Measurements from ENCODE around the gene PBX1.

The PBX1 gene

DNA sequence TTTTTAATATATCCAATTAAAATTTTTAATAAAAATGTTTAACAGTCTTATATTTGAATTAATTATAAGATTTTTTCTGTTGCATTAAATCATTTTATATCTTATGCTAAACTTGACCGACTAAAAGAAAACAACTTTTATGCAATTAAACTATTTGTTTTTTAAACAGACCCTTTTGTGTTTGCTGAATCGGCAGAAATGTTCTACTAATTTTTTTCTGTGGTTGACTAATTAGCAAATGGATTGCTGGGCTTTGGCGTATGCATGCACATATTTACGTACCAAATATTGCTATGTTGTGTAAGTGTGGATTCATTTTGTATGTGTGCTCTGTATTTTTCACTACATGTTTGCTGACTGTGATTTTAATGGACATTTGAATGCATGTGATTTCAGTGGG lies 174.8 kb downstream of the PBX1 start:
- DNase-seq, result no peak
- Histone ChIP-seq H3K9me3 (replicated peaks; ENCODE audit: insufficient read depth, low read length) (no peaks in the 10 kb centered on the region), H3K9me2 (replicated peaks; ENCODE audit: insufficient read depth, low read length) (no peaks in the 10 kb centered on the region), H3K27me3 (replicated peaks; ENCODE audit: insufficient read depth, low read length) (no peaks in the 10 kb centered on the region), H3K79me2 (ENCODE audit: low read length) (no peaks in the 10 kb centered on the region), H3K9ac (ENCODE audit: low read length) (no peak overlapping the region), H4K20me1 (ENCODE audit: insufficient read depth, low read length) (no peaks in the 10 kb centered on the region), H3F3A (ENCODE audit: insufficient read depth, low read length) (no peaks in the 10 kb centered on the region), H3K4me1 (ENCODE audit: low read length) (no peaks in the 10 kb centered on the region), H3K36me3 (replicated peaks; ENCODE audit: insufficient read depth, low read length) (no peaks in the 10 kb centered on the region), H3K4me2 (ENCODE audit: low read depth, low read length) (no peak overlapping the region), H3K4me3 (ENCODE audit: low read length) (no peak overlapping the region), H2AFZ (ENCODE audit: low read length) (no peak overlapping the region), H3K27ac (ENCODE audit: low read length) (no peak overlapping the region)
- no peak for TF ChIP-seq EZH2phosphoT487 (IDR thresholded peaks at IDR 0.05; ENCODE audit: low read length)
- TF ChIP-seq CTCF (IDR thresholded peaks at IDR 0.05; ENCODE audit: low read length), result no peak
- no peak for TF ChIP-seq EZH2 (optimal IDR thresholded peaks at IDR 0.05; ENCODE audit: low read depth, low read length)

- H3K4me3 ChIP-seq (ENCODE audit: low read length), result no peak overlapping the region
- no peaks in the 10 kb centered on the region for H4K20me1 ChIP-seq (ENCODE audit: insufficient read depth, low read length)
Observed at GRCh38 chr1:164735315-164736052, 176.5 kb downstream of the PBX1 start.

GRCh38 chr1:164736137-164736536 lies 177.2 kb downstream of the PBX1 start:
- no peaks in the 10 kb centered on the region for H3K36me3 ChIP-seq (replicated peaks; ENCODE audit: insufficient read depth, low read length)

More at GRCh38 chr1:164735315-164736052, 176.5 kb downstream of the PBX1 start:
- Histone ChIP-seq H3F3A (ENCODE audit: insufficient read depth, low read length) (no peaks in the 10 kb centered on the region), H3K9me3 (replicated peaks; ENCODE audit: insufficient read depth, low read length) (no peaks in the 10 kb centered on the region), H3K36me3 (replicated peaks; ENCODE audit: insufficient read depth, low read length) (no peaks in the 10 kb centered on the region), H3K27me3 (replicated peaks; ENCODE audit: insufficient read depth, low read length) (no peaks in the 10 kb centered on the region), H3K9me2 (replicated peaks; ENCODE audit: insufficient read depth, low read length) (no peaks in the 10 kb centered on the region), H3K27ac (ENCODE audit: low read length) (no peak overlapping the region), H3K4me2 (ENCODE audit: low read depth, low read length) (no peak overlapping the region), H3K4me1 (ENCODE audit: low read length) (no peaks in the 10 kb centered on the region), H3K9ac (ENCODE audit: low read length) (no peak overlapping the region), H3K79me2 (ENCODE audit: low read length) (no peaks in the 10 kb centered on the region), H2AFZ (ENCODE audit: low read length) (no peak overlapping the region)
- TF ChIP-seq CTCF (IDR thresholded peaks at IDR 0.05; ENCODE audit: low read length), result no peak
- TF ChIP-seq EZH2 (optimal IDR thresholded peaks at IDR 0.05; ENCODE audit: low read depth, low read length), result no peak
- no peak for TF ChIP-seq EZH2phosphoT487 (IDR thresholded peaks at IDR 0.05; ENCODE audit: low read length)
- DNase-seq, result no peak

More at GRCh38 chr1:164736137-164736536, 177.2 kb downstream of the PBX1 start:
- H3K4me2 ChIP-seq (ENCODE audit: low read depth, low read length), result no peak overlapping the region
- no peak overlapping the region for H2AFZ ChIP-seq (ENCODE audit: low read length)
- no peaks in the 10 kb centered on the region for H3K79me2 ChIP-seq (ENCODE audit: low read length)
- no peaks in the 10 kb centered on the region for H3K9me2 ChIP-seq (replicated peaks; ENCODE audit: insufficient read depth, low read length)
- H3K4me3 ChIP-seq (ENCODE audit: low read length), result no peak overlapping the region
- no peaks in the 10 kb centered on the region for H3F3A ChIP-seq (ENCODE audit: insufficient read depth, low read length)
- H3K27me3 ChIP-seq (replicated peaks; ENCODE audit: insufficient read depth, low read length), result no peaks in the 10 kb centered on the region
- no peaks in the 10 kb centered on the region for H3K9me3 ChIP-seq (replicated peaks; ENCODE audit: insufficient read depth, low read length)
- no peak overlapping the region for H3K9ac ChIP-seq (ENCODE audit: low read length)
- H3K27ac ChIP-seq (ENCODE audit: low read length), result no peak overlapping the region
- DNase-seq, result no peak
- TF ChIP-seq EZH2 (optimal IDR thresholded peaks at IDR 0.05; ENCODE audit: low read depth, low read length), result no peak
- TF ChIP-seq CTCF (IDR thresholded peaks at IDR 0.05; ENCODE audit: low read length), result no peak
- no peak for TF ChIP-seq EZH2phosphoT487 (IDR thresholded peaks at IDR 0.05; ENCODE audit: low read length)
- H3K4me1 ChIP-seq (ENCODE audit: low read length), result no peaks in the 10 kb centered on the region
- H4K20me1 ChIP-seq (ENCODE audit: insufficient read depth, low read length), result no peaks in the 10 kb centered on the region
